GM18498 (cell line): ENCODE measurements around the gene PHETA2.
"Not testable (repeated sequence)": the region's sequence is repeated elsewhere in the genome, so short reads cannot be mapped to it uniquely, and the experiment has no call there.

Experiments
- ATAC-seq: cut with Tn5 transposase; IDR thresholded peaks from one replicate; pipeline ENCODE4 v1.9.1; 2021; ENCODE audit warnings: mild to moderate bottlenecking, moderate library complexity; ENCODE audit not compliant: unreplicated experiment

Gene PHETA2

GRCh38 chr22:42101199-42101598 is 27.2 kb downstream of the PHETA2 start:
- ATAC-seq: no peak

DNA sequence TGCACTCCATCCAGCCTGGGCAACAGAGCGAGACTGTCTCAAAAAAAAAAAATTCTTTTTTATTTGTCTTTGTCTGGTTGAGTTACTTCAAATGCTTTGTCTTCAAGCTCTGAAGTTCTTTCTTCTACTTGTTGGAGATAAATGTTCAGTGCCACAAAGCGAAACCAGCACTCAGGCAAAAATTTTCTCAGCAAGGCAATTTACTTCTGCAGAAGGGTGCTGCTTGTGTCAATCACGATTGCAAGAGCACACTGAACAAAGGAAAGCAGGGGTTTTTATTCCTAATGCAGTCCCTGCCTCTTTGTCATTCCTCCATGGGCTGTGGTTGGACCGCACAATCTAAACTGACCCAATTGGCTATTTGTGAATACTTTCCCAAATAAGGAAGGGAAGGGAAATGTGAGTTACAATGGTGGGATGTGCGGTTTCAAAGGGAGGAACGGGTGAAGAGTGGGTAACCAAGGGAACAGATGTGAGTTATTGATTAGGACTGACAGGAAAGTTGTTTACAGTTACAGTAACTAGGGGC is 30.3 kb downstream of the PHETA2 start:
- ATAC-seq: not testable (repeated sequence)

- ATAC-seq: no peak
Measured at GRCh38 chr22:42108848-42109247, 34.8 kb downstream of the PHETA2 start.

GRCh38 chr22:42111798-42112197 is 37.8 kb downstream of the PHETA2 start:
- ATAC-seq: no peak

DNA sequence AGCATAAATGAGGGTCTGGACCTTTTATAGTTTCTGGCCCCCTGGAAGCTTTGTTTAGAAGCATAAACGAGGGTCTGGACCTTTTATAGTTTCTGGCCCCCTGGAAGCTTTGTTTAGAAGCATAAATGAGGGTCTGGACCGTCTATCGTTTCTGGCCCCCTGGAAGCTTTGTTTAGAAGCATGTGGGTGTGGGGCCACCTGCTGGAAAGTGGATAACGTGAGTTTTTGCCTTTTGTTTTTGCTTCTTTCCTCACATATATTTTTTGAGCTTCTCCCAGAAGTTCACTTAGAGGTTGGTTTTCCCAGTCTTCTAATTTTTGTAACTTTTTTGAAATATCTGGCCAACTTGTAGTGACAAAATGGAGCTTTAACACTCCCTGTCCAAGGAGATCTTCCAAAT is 38.7 kb downstream of the PHETA2 start:
- ATAC-seq: not testable (repeated sequence)

- ATAC-seq: no peak
Measured at GRCh38 chr22:42114721-42115120, 40.7 kb downstream of the PHETA2 start.

GRCh38 chr22:42115420-42115830 is 41.4 kb downstream of the PHETA2 start:
- ATAC-seq: not testable (repeated sequence)

DNA sequence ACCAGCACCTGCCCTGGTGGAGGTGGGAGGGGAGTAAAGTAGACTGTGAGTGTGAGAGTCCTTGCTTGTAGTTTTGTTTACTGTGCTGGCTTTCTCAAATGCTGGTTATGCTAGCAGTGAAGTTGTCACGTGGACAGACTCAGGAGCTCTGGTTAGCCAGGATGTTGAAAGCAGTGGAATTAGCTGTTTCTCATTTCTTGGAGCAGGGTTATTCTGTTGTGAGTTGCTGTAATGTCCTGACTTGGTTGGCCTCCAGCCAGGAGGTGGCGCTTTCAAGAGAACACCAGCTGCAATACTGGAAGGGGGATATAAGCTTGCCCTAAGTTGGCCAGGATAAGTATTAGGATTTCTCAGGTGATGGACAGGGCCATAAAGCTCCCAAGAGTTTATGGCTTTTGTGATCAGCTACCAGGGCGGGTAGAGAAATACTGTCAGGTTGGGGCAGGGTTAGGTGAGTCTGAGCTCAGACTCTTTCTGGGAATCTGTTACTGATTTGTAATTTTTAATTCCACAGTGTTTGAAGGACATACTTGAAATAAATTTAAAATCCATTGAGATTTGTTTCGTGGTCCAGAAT is 42.9 kb downstream of the PHETA2 start:
- ATAC-seq: no peak

DNA sequence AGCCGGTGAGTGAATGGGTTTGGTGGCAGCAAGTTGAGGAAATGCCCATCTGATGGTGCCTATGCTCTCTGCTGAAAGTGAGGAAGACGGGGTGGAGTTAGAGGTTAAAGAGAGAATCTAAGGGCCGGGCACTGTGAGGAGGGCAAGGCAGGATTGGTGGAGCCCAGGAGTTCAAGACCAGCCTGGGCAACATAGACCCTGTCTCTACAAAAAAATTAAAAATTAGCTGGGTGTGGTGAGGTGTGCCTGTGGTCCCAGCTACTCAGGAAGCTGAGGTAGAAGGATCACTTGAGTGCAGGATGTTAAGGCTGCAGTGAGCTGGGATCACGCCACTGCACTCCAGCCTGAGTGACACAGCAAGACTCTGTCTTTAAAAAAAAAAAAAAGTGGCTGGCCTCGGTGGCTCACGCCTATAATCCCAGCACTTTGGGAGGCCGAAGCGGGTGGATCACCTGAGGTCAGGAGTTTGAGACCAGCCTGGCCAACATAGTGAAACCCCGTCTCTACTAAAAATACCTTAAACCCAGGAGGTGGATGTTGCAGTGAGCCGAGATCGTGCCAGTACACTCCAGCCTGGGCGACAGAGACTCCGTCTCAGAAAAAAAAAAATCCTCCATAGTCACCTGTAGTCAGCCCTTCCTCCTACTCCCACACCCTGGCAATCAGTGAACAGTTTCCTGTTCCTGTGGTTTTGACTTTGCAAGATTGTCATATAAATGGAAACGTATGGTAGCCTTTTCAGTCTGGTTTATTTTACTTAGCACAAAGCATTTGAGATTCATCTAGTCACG is 46.4 kb downstream of the PHETA2 start:
- ATAC-seq: not testable (repeated sequence)

GRCh38 chr22:42123529-42123928 is 49.5 kb downstream of the PHETA2 start:
- ATAC-seq: not testable (repeated sequence)

DNA sequence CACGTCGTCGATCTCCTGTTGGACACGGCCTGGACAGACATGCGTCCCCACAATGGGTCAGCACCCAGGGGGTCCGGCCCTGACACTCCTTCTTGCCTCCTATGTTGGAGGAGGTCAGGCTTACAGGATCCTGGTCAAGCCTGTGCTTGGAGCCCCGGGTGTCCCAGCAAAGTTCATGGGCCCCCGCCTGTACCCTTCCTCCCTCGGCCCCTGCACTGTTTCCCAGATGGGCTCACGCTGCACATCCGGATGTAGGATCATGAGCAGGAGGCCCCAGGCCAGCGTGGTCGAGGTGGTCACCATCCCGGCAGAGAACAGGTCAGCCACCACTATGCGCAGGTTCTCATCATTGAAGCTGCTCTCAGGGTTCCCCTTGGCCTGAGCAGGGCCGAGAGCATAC is 53.6 kb downstream of the PHETA2 start:
- ATAC-seq: no peak

DNA sequence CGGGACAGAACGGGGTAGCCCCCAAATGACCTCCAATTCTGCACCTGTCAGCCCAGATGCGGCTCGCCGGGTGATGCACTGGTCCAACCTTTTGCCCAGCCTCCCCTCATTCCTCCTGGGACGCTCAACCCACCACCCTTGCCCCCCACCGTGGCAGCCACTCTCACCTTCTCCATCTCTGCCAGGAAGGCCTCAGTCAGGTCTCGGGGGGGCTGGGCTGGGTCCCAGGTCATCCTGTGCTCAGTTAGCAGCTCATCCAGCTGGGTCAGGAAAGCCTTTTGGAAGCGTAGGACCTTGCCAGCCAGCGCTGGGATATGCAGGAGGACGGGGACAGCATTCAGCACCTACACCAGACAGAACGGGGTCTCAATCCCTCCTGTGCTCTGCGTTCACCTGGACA is 54.0 kb downstream of the PHETA2 start:
- ATAC-seq: not testable (repeated sequence)
